CD4-positive, alpha-beta T cell (primary cell): ENCODE results near the gene G6PD. TPM values are rescaled to one million over a fixed set of nuclear protein-coding genes. Genes with fewer than 3 reads are reported as not detected.

Experiments
- ATAC-seq: fragments of 200-7000 bp; cut with Tn5 transposase; one replicate; pipeline ENCODE4 v1.10.0; 2022; ENCODE audit warnings: mild to moderate bottlenecking; ENCODE audit not compliant: poor library complexity
- CTCF ChIA-PET: fragments of 350-600 bp; sonication (Branson Sonifier 250); formaldehyde crosslinking; loops from one replicate; lab custom pipeline; 2021; ENCODE audit warnings: antibody characterized with exemption, inconsistent platforms; lab: Charles Lee
- POLR2A ChIA-PET: fragments of 350-600 bp; sonication (Branson Sonifier 250); formaldehyde crosslinking; loops from one replicate; lab custom pipeline; 2021; ENCODE audit warnings: antibody characterized with exemption, inconsistent platforms; lab: Charles Lee
- DNase-seq, 14 experiments: peaks; one replicate each; pipeline ENCODE4 v3.0.0-alpha.2; 2013 to 2020; ENCODE audit warnings: mixed read lengths in 2 of 14
- H3K27ac ChIP-seq, 2 donors: one replicate each; pipeline versions ENCODE4 v1.5.1 to v1.7.0; 2013; ENCODE audit warnings: low read length in 2 of 2, low read depth in 1 of 2, mild to moderate bottlenecking in 1 of 2
- H3K27me3 ChIP-seq, 2 experiments: 1 replicate in 1 of 2; 2 replicates in 1 of 2; pipeline versions ENCODE4 v1.6.1 to v1.7.0; 2013; ENCODE audit warnings: low read length in 2 of 2, control low read depth in 1 of 2, mild to moderate bottlenecking in 1 of 2, moderate library complexity in 1 of 2; ENCODE audit not compliant: insufficient read depth in 2 of 2, control insufficient read depth in 1 of 2
- H3K36me3 ChIP-seq: one replicate; pipeline ENCODE4 v1.6.1; 2013; ENCODE audit warnings: low read length, control low read depth; ENCODE audit not compliant: insufficient read depth
- H3K4me1 ChIP-seq: one replicate; pipeline ENCODE4 v1.6.1; 2013; ENCODE audit warnings: low read length, control low read depth; ENCODE audit not compliant: insufficient read depth
- H3K4me3 ChIP-seq: one replicate; pipeline ENCODE4 v1.5.1; 2013; ENCODE audit warnings: mild to moderate bottlenecking, low read length, moderate library complexity
- H3K9me3 ChIP-seq, 2 experiments: 1 replicate in 1 of 2; 2 replicates in 1 of 2; pipeline versions ENCODE4 v1.6.1 to v1.7.0; 2013; ENCODE audit warnings: low read length in 2 of 2, mild to moderate bottlenecking in 2 of 2, control low read depth in 1 of 2, moderate library complexity in 1 of 2; ENCODE audit not compliant: control insufficient read depth in 1 of 2, insufficient read depth in 1 of 2
- H3K27ac Mint-ChIP-seq: one replicate; pipeline ENCODE4 v1.8.0; 2020; ENCODE audit warnings: mixed read lengths
- H3K27me3 Mint-ChIP-seq: one replicate; pipeline ENCODE4 v1.8.0; 2021; ENCODE audit warnings: mixed read lengths
- H3K36me3 Mint-ChIP-seq: one replicate; pipeline ENCODE4 v1.8.0; 2021; ENCODE audit warnings: low read depth, mixed read lengths
- H3K4me1 Mint-ChIP-seq: one replicate; pipeline ENCODE4 v1.8.0; 2021; ENCODE audit warnings: low read depth, mixed read lengths
- H3K4me3 Mint-ChIP-seq: one replicate; pipeline ENCODE4 v1.8.0; 2020; ENCODE audit warnings: mild to moderate bottlenecking, mixed read lengths
- H3K9me3 Mint-ChIP-seq: one replicate; pipeline ENCODE4 v1.8.0; 2020; ENCODE audit warnings: mixed read lengths
- intact Hi-C, 2 experiments: fragments of 100-400 bp; cut with DNase I in 1 of 2; cut with micrococcal nuclease in 1 of 2; formaldehyde crosslinking; loops; one replicate each; pipeline versions ENCODE4 v1.15.1 to v1.9.0; 2023 to 2025; cut with DNase I, micrococcal nuclease
- total RNA-seq, 174 experiments: library from RNA in 2 of 174; stranded (reverse) in 2 of 174; gene quantifications; one replicate each; pipeline ENCODE4 v1.2.3 and lab custom pipeline; 2021 to 2026
- TF ChIP-seq, protein P1 (sequence below): fragments of 200-600 bp; IDR thresholded peaks from one replicate; pipeline ENCODE4 v1.8.0; 2022; ENCODE audit warnings: antibody characterized with exemption, mild to moderate bottlenecking

G6PD gene
- total RNA-seq, 2 experiments from 2014 or later: 17.4 to 20.3 TPM

DNA sequence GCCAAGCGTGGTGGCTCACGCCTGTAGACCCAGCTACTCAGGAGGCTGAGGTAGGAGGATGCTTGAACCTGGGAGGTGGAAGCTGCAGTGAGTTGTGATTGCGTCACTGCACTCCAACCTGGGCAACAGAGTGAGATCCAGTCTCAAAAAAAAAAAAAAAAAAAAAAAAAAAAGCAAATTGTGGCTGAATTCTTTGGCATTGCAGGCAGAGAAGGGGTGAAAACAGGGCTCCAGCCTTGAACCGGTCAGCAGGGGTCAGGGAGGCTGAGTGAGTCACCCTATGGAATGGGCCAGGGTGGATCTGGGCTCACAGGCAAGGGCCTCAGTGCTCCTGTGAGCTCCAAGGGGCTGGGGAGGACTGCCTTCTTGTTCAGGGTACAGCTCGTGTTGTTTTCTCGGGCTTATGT, 17.4 kb downstream of the G6PD start:
- intact Hi-C loops: no loop called here
- Histone ChIP-seq H3K36me3 (peaks cover 16% of the 10 kb centered on the region), H3K4me1 (peaks cover 24% of the 10 kb centered on the region), H3K27me3 (no peaks in the 10 kb centered on the region), H3K4me3 (no peak overlapping the region), H3K27ac (no peak overlapping the region), H3K9me3 (no peaks in the 10 kb centered on the region)
- Mint-ChIP-seq H3K4me3 (no peak overlapping the region), H3K36me3 (no peaks in the 10 kb centered on the region), H3K4me1 (peaks cover 22% of the 10 kb centered on the region), H3K27me3 (no peaks in the 10 kb centered on the region), H3K27ac (no peak overlapping the region), H3K9me3 (no peaks in the 10 kb centered on the region)
- ChIA-PET CTCF (no interaction called here), POLR2A (no interaction called here)
- no peak for DNase-seq
- TF ChIP-seq, protein P1, sequence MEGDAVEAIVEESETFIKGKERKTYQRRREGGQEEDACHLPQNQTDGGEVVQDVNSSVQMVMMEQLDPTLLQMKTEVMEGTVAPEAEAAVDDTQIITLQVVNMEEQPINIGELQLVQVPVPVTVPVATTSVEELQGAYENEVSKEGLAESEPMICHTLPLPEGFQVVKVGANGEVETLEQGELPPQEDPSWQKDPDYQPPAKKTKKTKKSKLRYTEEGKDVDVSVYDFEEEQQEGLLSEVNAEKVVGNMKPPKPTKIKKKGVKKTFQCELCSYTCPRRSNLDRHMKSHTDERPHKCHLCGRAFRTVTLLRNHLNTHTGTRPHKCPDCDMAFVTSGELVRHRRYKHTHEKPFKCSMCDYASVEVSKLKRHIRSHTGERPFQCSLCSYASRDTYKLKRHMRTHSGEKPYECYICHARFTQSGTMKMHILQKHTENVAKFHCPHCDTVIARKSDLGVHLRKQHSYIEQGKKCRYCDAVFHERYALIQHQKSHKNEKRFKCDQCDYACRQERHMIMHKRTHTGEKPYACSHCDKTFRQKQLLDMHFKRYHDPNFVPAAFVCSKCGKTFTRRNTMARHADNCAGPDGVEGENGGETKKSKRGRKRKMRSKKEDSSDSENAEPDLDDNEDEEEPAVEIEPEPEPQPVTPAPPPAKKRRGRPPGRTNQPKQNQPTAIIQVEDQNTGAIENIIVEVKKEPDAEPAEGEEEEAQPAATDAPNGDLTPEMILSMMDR: no peak
- no peak for ATAC-seq

DNA sequence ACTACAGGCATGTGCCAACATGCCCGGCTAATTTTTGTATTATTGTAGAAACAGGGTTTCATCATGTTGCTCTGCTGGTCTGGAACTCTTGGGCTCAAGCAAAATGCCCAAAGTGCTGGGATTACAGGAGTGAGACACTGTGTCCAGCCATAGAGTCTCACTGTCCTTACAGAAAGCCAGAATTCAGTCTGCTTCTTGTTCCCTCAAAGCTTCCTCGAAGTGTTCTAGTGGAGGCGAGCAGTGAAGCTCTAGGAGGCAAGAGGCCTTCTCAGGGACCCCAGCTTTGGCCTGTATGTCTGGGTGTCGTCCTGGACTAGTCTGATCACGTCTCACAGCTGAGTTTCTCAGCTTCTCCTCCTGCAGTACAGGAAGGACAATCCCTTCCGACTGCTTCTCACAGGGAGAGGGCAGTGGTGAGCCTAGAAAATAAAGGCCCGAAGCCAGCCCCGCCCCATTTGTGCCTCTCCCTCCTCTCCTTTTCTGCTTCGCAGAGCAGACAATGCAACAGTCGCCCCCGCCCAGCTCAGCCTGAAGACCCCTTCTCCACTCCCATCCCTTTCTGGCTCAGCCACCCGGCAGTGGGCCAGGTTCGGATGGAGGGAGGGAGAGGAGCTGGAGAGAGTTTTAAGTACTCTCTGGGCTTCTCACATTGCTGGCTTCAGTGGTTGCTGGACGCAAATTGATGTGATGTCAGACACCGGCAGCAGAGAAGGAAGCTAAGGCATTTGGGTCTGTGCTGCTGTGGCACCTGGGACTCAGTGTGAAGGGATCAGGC, 19.6 kb downstream of the G6PD start:
- TF ChIP-seq, protein P1: no peak

DNA sequence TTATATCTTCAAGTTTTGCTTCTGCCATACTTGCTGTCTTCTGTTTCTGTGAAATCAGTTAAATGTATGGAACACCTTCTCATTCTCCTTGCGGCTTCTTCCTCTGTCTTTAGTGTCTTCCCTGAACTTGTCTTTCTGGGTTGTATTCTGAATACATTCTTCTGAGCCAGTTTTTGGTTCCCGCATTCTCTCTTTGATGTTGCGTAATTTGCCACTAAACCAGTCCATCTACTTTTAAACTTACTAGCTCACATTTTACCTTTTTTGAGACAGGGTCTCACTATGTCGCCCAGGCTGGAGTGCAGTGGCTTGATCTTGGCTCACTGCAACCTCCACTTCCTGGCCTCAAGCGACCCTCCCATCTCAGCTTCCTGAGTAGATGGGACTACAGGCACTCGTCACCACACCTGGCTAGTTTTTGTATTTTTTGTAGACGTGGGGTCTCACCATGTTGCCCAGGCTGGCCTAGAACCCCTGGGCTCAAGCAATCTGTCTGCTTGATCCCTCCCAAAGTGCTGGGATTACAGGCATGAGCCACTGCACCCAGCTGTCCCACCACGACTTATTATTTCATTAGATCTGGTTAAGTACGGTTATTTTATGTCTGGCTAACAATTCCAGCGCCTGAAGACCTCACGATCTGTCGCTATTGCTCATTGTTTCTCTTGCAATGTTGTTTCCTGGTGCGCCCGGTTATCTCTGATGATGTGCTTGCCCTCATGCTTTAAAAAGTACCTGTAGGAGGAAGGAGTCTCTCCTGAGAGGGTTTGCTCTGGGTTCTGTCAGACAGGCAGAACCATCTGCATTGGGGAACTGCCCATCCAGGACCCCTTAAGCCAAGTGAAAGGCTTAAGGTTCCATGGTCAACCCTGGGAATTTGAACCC, 20.8 kb downstream of the G6PD start:
- Mint-ChIP-seq H3K36me3 (no peaks in the 10 kb centered on the region), H3K27ac (peak overlapping the region; percentile 72), H3K9me3 (no peaks in the 10 kb centered on the region), H3K4me1 (peaks cover 22% of the 10 kb centered on the region), H3K27me3 (no peaks in the 10 kb centered on the region), H3K4me3 (peak overlapping the region; percentile 4)
- no peaks in the 10 kb centered on the region for H3K9me3 ChIP-seq
- no peaks in the 10 kb centered on the region for H3K36me3 ChIP-seq
- POLR2A ChIA-PET: interaction anchor here (1.0 to 3.1 kb wide), 3 partner anchors 10 to 128 kb away, joined by 3 to 21 read pairs (median 3); partner anchors contain the start of genes FAM3A, RPL10 and UBL4A
- ATAC-seq: no peak
- no peak for DNase-seq
- intact Hi-C loops: no loop called here
- TF ChIP-seq, protein P1: no peak
- CTCF ChIA-PET: interaction anchor here (0.9 to 1.0 kb wide), 2 partner anchors 115 to 128 kb away, joined by 3 read pairs; partner anchors contain the start of gene RPL10
- H3K27ac ChIP-seq: no peak overlapping the region
- peaks cover 24% of the 10 kb centered on the region for H3K4me1 ChIP-seq
- no peaks in the 10 kb centered on the region for H3K27me3 ChIP-seq
- no peak overlapping the region for H3K4me3 ChIP-seq

More for the DNA sequence above, 19.6 kb downstream of the G6PD start:
- H3K27ac ChIP-seq: no peak overlapping the region
- no peaks in the 10 kb centered on the region for H3K9me3 Mint-ChIP-seq
- DNase-seq (peak; percentile 36 to 77 (median 54)), ATAC-seq (peak; percentile 93)
- H3K9me3 ChIP-seq: no peaks in the 10 kb centered on the region
- H3K4me3 ChIP-seq: peak overlapping the region; percentile 5
- POLR2A ChIA-PET: interaction anchor here (0.6 to 3.1 kb wide), 8 partner anchors 11 to 148 kb away, joined by 3 to 21 read pairs (median 4); partner anchors contain the start of genes ATP6AP1, EMD, FAM3A and RPL10
- peak overlapping the region; percentile 51 for H3K27ac Mint-ChIP-seq
- H3K4me3 Mint-ChIP-seq: no peak overlapping the region
- no peaks in the 10 kb centered on the region for H3K36me3 Mint-ChIP-seq
- no peaks in the 10 kb centered on the region for H3K36me3 ChIP-seq
- intact Hi-C loops: no loop called here
- peaks cover 22% of the 10 kb centered on the region for H3K4me1 Mint-ChIP-seq
- H3K27me3 ChIP-seq: no peaks in the 10 kb centered on the region
- CTCF ChIA-PET: interaction anchor here (0.6 to 1.3 kb wide), 7 partner anchors 8 to 129 kb away, joined by 3 to 8 read pairs (median 3); partner anchors contain the start of genes ATP6AP1, FAM3A and RPL10
- H3K4me1 ChIP-seq: peaks cover 24% of the 10 kb centered on the region
- no peaks in the 10 kb centered on the region for H3K27me3 Mint-ChIP-seq
